Suprapubic skin (tissue), 4 donors: ENCODE measurements around the gene APOBEC3F. TPM values are rescaled to one million over a fixed set of nuclear protein-coding genes. Genes with fewer than 3 reads are reported as not detected.

Experiments
- DNase-seq, 2 donors: peaks; one replicate each; pipeline ENCODE4 v3.0.0-alpha.2; 2019; ENCODE audit warnings: low spot score in 2 of 2
- H3K27ac ChIP-seq: fragments of 200-600 bp; sonication (generic); one replicate; pipeline ENCODE4 v1.5.1; 2019
- H3K27me3 ChIP-seq: fragments of 200-600 bp; sonication (generic); one replicate; pipeline ENCODE4 v1.5.1; 2019
- H3K36me3 ChIP-seq: fragments of 200-600 bp; sonication (generic); one replicate; pipeline ENCODE4 v1.5.1; 2019
- H3K4me1 ChIP-seq: fragments of 200-600 bp; sonication (generic); one replicate; pipeline ENCODE4 v1.5.1; 2019
- H3K4me3 ChIP-seq: fragments of 200-600 bp; sonication (generic); one replicate; pipeline ENCODE4 v1.5.1; 2019; ENCODE audit warnings: mild to moderate bottlenecking
- H3K9me3 ChIP-seq: fragments of 200-600 bp; sonication (generic); one replicate; pipeline ENCODE4 v1.5.1; 2019
- EP300 ChIP-seq: sonication (generic); formaldehyde crosslinking; IDR thresholded peaks from one replicate; pipeline ENCODE4 v1.6.1; 2017; ENCODE audit warnings: antibody characterized with exemption
- POLR2A ChIP-seq, 2 donors: fragments of 450-650 bp; IDR thresholded peaks; one replicate each; pipeline ENCODE4 v1.6.1; 2017; ENCODE audit warnings: antibody characterized with exemption in 2 of 2, mild to moderate bottlenecking in 2 of 2, moderate library complexity in 2 of 2
- POLR2AphosphoS5 ChIP-seq, 3 donors: sonication (generic); formaldehyde crosslinking; IDR thresholded peaks; one replicate each; pipeline ENCODE4 v1.6.1; 2017; ENCODE audit warnings: antibody characterized with exemption in 3 of 3
- WGBS: methylation state at CpG from one replicate; pipeline ENCODE4 v1.1.5; 2018; 5-methylcytosine and 5-hydroxymethylcytosine counted together
- total RNA-seq, 4 donors: library from RNA; depleted of rRNA; stranded (reverse); fragments of >200 nt; gene quantifications; one replicate each; pipeline ENCODE4 v1.1.0, GENCODE V29; 2016
- TF ChIP-seq, protein P1 (sequence below), 2 donors: fragments of 200-600 bp in 1 of 2; fragments of 450-650 bp in 1 of 2; sonication (generic) in 1 of 2; IDR thresholded peaks; one replicate each; pipeline ENCODE4 v1.5.1; 2016 to 2019; ENCODE audit warnings: antibody characterized with exemption in 2 of 2, mild to moderate bottlenecking in 1 of 2, moderate library complexity in 1 of 2

Gene APOBEC3F
- total RNA-seq, 4 donors from 2014 or later = 0.57 to 2.0 (median 1.4) TPM; not detected in 1

DNA sequence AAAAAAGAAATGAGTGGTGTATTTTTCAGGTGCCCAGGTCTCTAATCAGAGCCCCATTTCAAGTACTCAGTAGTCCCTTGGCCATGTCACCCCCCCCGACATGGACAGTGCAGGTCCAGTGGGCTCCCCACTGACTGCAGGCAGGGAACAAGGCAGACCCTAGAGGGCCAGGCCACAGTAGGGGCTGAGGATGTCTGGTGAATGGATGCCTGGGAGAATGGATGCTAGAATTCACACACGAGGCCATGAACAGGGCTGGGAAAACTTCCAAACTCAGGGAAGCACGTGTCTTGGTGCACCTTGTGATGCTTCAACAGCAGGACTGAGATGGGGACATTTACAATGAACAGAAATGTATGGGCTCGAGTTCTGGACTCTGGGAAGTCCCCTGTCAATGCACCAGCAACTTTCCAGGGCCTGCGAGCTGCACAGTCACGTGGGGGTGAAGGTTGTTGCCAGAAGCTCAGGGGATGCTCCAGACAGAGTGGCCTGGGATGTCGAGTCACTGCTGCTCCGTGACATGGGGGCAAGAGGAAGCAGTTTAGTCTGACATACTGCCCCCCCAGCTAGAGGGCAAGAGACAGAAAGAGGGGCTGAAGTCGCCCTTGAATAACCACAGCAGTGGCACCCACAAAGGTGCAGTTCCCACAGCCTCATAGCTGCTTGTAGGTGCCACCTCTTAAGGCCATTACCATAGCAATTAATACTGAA is 39.5 kb downstream of the APOBEC3F start:
- no peaks in the 10 kb centered on the region for H3K9me3 ChIP-seq
- peaks cover 9% of the 10 kb centered on the region for H3K36me3 ChIP-seq
- no peaks in the 10 kb centered on the region for H3K27me3 ChIP-seq
- peaks cover 13% of the 10 kb centered on the region for H3K4me1 ChIP-seq
- TF ChIP-seq POLR2A (IDR thresholded peaks at IDR 0.05) = no peak
- no peak for TF ChIP-seq EP300
- no peak for TF ChIP-seq POLR2AphosphoS5 (IDR thresholded peaks at IDR 0.05)
- TF ChIP-seq, protein P1, sequence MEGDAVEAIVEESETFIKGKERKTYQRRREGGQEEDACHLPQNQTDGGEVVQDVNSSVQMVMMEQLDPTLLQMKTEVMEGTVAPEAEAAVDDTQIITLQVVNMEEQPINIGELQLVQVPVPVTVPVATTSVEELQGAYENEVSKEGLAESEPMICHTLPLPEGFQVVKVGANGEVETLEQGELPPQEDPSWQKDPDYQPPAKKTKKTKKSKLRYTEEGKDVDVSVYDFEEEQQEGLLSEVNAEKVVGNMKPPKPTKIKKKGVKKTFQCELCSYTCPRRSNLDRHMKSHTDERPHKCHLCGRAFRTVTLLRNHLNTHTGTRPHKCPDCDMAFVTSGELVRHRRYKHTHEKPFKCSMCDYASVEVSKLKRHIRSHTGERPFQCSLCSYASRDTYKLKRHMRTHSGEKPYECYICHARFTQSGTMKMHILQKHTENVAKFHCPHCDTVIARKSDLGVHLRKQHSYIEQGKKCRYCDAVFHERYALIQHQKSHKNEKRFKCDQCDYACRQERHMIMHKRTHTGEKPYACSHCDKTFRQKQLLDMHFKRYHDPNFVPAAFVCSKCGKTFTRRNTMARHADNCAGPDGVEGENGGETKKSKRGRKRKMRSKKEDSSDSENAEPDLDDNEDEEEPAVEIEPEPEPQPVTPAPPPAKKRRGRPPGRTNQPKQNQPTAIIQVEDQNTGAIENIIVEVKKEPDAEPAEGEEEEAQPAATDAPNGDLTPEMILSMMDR (IDR thresholded peaks at IDR 0.05) = no peak
- WGBS = 76% methylated on average over 8 of the region's 9 CpGs
- DNase-seq = no peak
- no peak overlapping the region for H3K4me3 ChIP-seq
- H3K27ac ChIP-seq = no peak overlapping the region

DNA sequence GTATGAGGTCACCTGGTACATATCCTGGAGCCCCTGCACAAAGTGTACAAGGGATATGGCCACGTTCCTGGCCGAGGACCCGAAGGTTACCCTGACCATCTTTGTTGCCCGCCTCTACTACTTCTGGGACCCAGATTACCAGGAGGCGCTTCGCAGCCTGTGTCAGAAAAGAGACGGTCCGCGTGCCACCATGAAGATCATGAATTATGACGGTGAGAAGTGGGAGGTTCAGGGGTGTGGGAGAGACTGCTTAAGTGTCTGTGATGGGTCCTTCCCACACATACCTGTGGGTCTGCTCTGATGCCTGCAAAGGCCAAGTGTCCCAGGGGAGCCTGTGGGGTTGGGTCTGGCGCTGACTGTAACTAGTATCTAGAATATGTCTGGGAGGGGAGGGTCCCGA is 40.4 kb downstream of the APOBEC3F start:
- TF ChIP-seq, protein P1 (IDR thresholded peaks at IDR 0.05) = no peak
- no peak for TF ChIP-seq POLR2A (IDR thresholded peaks at IDR 0.05)
- TF ChIP-seq POLR2AphosphoS5 (IDR thresholded peaks at IDR 0.05) = no peak
- TF ChIP-seq EP300 = no peak
- H3K27me3 ChIP-seq = no peaks in the 10 kb centered on the region
- H3K36me3 ChIP-seq = peaks cover 9% of the 10 kb centered on the region
- H3K4me3 ChIP-seq = no peak overlapping the region
- 92% methylated on average over 12 of the region's 12 CpGs for WGBS
- no peak overlapping the region for H3K27ac ChIP-seq
- H3K9me3 ChIP-seq = no peaks in the 10 kb centered on the region
- H3K4me1 ChIP-seq = peaks cover 13% of the 10 kb centered on the region
- no peak for DNase-seq

DNA sequence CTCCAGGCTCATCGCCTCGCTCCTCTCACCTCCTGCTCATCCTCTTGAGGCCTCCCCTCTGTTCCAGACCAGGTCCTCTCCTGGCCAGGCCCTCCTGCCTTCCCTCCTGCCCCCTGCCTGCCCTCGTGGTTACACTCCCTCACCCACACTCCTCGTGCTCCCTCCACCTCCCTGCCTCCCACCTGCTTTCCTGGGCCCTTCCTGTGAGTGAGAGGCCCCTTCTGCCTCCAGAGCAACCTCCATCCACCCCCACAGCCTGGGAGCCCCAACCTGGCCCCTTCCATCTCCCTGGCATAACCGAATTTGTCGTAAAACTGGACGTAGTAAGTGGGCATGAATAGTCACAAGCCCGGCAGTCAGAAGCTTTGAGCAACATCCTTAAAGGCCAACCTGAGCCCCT is 40.9 kb downstream of the APOBEC3F start:
- H3K9me3 ChIP-seq = no peaks in the 10 kb centered on the region
- WGBS = 79% methylated on average over 7 of the region's 8 CpGs
- TF ChIP-seq POLR2AphosphoS5 (IDR thresholded peaks at IDR 0.05) = no peak
- no peak for TF ChIP-seq POLR2A (IDR thresholded peaks at IDR 0.05)
- TF ChIP-seq, protein P1 (IDR thresholded peaks at IDR 0.05) = no peak
- no peak for TF ChIP-seq EP300
- peaks cover 13% of the 10 kb centered on the region for H3K4me1 ChIP-seq
- no peak for DNase-seq
- peaks cover 9% of the 10 kb centered on the region for H3K36me3 ChIP-seq
- H3K27me3 ChIP-seq = no peaks in the 10 kb centered on the region
- H3K4me3 ChIP-seq = no peak overlapping the region
- no peak overlapping the region for H3K27ac ChIP-seq

DNA sequence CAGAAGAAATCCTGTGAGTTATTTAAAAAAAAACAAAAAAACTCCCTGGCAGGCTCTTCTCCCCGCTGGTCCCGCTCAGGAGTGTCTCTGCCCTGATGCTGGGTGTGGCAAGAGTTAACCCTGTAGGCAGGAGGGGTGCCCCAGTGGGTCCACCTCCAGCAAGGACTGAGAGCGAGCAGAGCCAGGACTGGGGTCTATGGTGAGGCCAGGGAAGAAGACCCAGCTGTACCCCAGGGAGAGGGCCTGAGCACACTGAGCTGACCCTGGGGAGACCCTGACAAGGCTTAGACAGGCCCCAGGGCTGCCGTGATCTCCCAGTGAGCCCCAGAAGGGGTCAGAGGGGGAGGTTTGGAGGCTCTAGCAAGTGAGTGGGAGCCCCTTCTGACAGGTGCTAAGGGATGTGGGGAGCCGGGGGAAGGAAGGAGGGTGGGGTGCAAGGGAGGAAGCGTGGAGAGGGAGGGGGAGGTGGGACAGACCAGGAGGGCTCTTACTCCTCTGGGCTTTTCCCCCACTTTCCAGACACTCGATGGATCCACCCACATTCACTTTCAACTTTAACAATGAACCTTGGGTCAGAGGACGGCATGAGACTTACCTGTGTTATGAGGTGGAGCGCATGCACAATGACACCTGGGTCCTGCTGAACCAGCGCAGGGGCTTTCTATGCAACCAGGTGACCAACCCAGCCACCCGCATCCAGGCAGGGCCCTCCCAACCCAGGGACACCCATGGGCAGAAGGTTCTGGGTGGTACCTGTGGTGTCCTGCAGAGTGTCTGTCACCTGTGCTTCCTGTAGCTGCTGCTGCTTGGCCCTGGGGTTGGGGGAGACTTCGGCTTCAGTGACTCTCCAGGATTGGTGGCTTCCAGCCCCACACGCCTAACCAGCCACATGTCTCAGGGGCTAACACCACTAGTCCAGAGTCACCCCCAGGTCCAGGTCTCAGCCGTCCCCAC is 42.8 kb downstream of the APOBEC3F start:
- H3K36me3 ChIP-seq = peaks cover 9% of the 10 kb centered on the region
- no peak overlapping the region for H3K4me3 ChIP-seq
- H3K27ac ChIP-seq = no peak overlapping the region
- H3K4me1 ChIP-seq = no peaks in the 10 kb centered on the region
- 76% methylated on average over 13 of the region's 14 CpGs for WGBS
- TF ChIP-seq POLR2A (IDR thresholded peaks at IDR 0.05) (no peak), EP300 (no peak), POLR2AphosphoS5 (IDR thresholded peaks at IDR 0.05) (no peak)
- TF ChIP-seq, protein P1 (IDR thresholded peaks at IDR 0.05) = no peak
- no peaks in the 10 kb centered on the region for H3K27me3 ChIP-seq
- H3K9me3 ChIP-seq = no peaks in the 10 kb centered on the region
- DNase-seq = no peak

DNA sequence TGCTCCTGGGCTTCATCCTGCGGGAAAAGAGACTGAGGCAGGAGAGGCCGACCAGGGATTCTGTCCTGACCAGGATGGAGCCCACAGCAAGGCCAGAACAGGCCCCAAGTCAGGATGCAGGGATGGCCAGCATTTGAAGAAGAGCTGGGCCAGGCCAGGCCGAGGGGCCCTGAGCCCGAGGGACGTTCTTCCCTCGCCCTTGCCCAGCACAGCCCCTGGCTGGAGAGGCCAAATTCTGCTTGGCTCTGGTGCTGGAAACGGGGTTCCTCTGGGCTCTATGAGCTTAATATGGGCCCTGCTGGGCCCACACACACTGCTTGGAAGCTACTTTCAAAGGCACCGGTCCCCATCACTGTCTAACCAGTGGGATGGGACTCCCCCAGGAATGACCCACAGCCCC is 44.0 kb downstream of the APOBEC3F start:
- H3K4me1 ChIP-seq = no peaks in the 10 kb centered on the region
- no peak overlapping the region for H3K4me3 ChIP-seq
- peaks cover 9% of the 10 kb centered on the region for H3K36me3 ChIP-seq
- 96% methylated on average over 8 of the region's 8 CpGs for WGBS
- no peak overlapping the region for H3K27ac ChIP-seq
- TF ChIP-seq, protein P1 (IDR thresholded peaks at IDR 0.05) = no peak
- TF ChIP-seq EP300 = no peak
- TF ChIP-seq POLR2AphosphoS5 (IDR thresholded peaks at IDR 0.05) = no peak
- no peak for TF ChIP-seq POLR2A (IDR thresholded peaks at IDR 0.05)
- no peak for DNase-seq
- H3K9me3 ChIP-seq = no peaks in the 10 kb centered on the region
- no peaks in the 10 kb centered on the region for H3K27me3 ChIP-seq
